ENCODE data around the gene CALM1. TPM values are rescaled to one million over a fixed set of nuclear protein-coding genes. Genes with fewer than 3 reads are reported as not detected.

The CALM1 gene
- total RNA-seq, 1 donor from 2014 or later, result 347 TPM

GRCh38 chr14:90423166-90423565 is 26.3 kb downstream of the CALM1 start:
- Histone ChIP-seq H3K9ac (ENCODE audit: low read length) (no peak overlapping the region), H3K9me3 (ENCODE audit: insufficient read depth, low read depth, low read length) (no peaks in the 10 kb centered on the region), H4K20me1 (ENCODE audit: insufficient read depth, low read length) (no peaks in the 10 kb centered on the region), H3K27me3 (ENCODE audit: insufficient read depth, low read length) (no peaks in the 10 kb centered on the region), H3K4me3 (ENCODE audit: insufficient read depth, low read depth, low read length) (no peak overlapping the region), H3K27ac (ENCODE audit: low read depth, low read length) (no peak overlapping the region), H3K36me3 (ENCODE audit: insufficient read depth, low read length) (no peaks in the 10 kb centered on the region), H3K4me2 (ENCODE audit: low read length) (no peak overlapping the region), H2AFZ (ENCODE audit: low read depth, low read length) (no peak overlapping the region), H3K4me1 (ENCODE audit: insufficient read depth, low read length) (peaks cover 12% of the 10 kb centered on the region), H3K79me2 (ENCODE audit: insufficient read depth, low read length) (no peaks in the 10 kb centered on the region)
- DNase-seq (ENCODE audit: low read depth) (no peak), FAIRE-seq (no peak)
- Mint-ChIP-seq H3K36me3 (ENCODE audit: low read depth, unreplicated experiment) (no peaks in the 10 kb centered on the region), H3K9me3 (ENCODE audit: unreplicated experiment) (no peaks in the 10 kb centered on the region), H3K4me1 (ENCODE audit: low read depth, unreplicated experiment) (peaks cover 3% of the 10 kb centered on the region), H3K27ac (ENCODE audit: unreplicated experiment) (no peak overlapping the region), H3K4me3 (ENCODE audit: unreplicated experiment) (no peak overlapping the region), H3K27me3 (ENCODE audit: low read depth, unreplicated experiment) (peaks cover 9% of the 10 kb centered on the region)
- no peak for TF ChIP-seq EZH2 (IDR thresholded peaks at IDR 0.05; ENCODE audit: insufficient read depth, low read length)
- TF ChIP-seq CTCF (IDR thresholded peaks at IDR 0.05; ENCODE audit: insufficient read depth, low read depth, low read length), result no peak

GRCh38 chr14:90424075-90424474 is 27.2 kb downstream of the CALM1 start:
- FAIRE-seq (no peak), DNase-seq (ENCODE audit: low read depth) (no peak)
- Mint-ChIP-seq H3K27me3 (ENCODE audit: low read depth, unreplicated experiment) (peaks cover 9% of the 10 kb centered on the region), H3K27ac (ENCODE audit: unreplicated experiment) (no peak overlapping the region), H3K4me3 (ENCODE audit: unreplicated experiment) (no peak overlapping the region), H3K36me3 (ENCODE audit: low read depth, unreplicated experiment) (no peaks in the 10 kb centered on the region), H3K4me1 (ENCODE audit: low read depth, unreplicated experiment) (peaks cover 3% of the 10 kb centered on the region), H3K9me3 (ENCODE audit: unreplicated experiment) (no peaks in the 10 kb centered on the region)
- peaks cover 9% of the 10 kb centered on the region for H3K4me1 ChIP-seq (ENCODE audit: insufficient read depth, low read length)
- H3K9me3 ChIP-seq (ENCODE audit: insufficient read depth, low read depth, low read length), result peaks cover under 1% of the 10 kb centered on the region
- TF ChIP-seq CTCF (IDR thresholded peaks at IDR 0.05; ENCODE audit: insufficient read depth, low read depth, low read length) (no peak), EZH2 (IDR thresholded peaks at IDR 0.05; ENCODE audit: insufficient read depth, low read length) (no peak)
- H3K36me3 ChIP-seq (ENCODE audit: insufficient read depth, low read length), result no peaks in the 10 kb centered on the region
- H3K4me2 ChIP-seq (ENCODE audit: low read length), result no peak overlapping the region
- no peak overlapping the region for H3K9ac ChIP-seq (ENCODE audit: low read length)
- no peaks in the 10 kb centered on the region for H3K27me3 ChIP-seq (ENCODE audit: insufficient read depth, low read length)
- no peaks in the 10 kb centered on the region for H4K20me1 ChIP-seq (ENCODE audit: insufficient read depth, low read length)
- H3K79me2 ChIP-seq (ENCODE audit: insufficient read depth, low read length), result no peaks in the 10 kb centered on the region
- no peak overlapping the region for H3K27ac ChIP-seq (ENCODE audit: low read depth, low read length)
- H3K4me3 ChIP-seq (ENCODE audit: insufficient read depth, low read depth, low read length), result no peak overlapping the region
- no peak overlapping the region for H2AFZ ChIP-seq (ENCODE audit: low read depth, low read length)

- H3K27ac ChIP-seq (ENCODE audit: low read depth, low read length), result no peak overlapping the region
- H2AFZ ChIP-seq (ENCODE audit: low read depth, low read length), result no peak overlapping the region
- peaks cover under 1% of the 10 kb centered on the region for H3K27me3 ChIP-seq (ENCODE audit: insufficient read depth, low read length)
- FAIRE-seq, result no peak
- no peaks in the 10 kb centered on the region for H3K79me2 ChIP-seq (ENCODE audit: insufficient read depth, low read length)
- H3K27ac Mint-ChIP-seq (ENCODE audit: unreplicated experiment), result no peak overlapping the region
- no peaks in the 10 kb centered on the region for H3K36me3 Mint-ChIP-seq (ENCODE audit: low read depth, unreplicated experiment)
- no peak overlapping the region for H3K4me3 Mint-ChIP-seq (ENCODE audit: unreplicated experiment)
- no peaks in the 10 kb centered on the region for H3K4me1 Mint-ChIP-seq (ENCODE audit: low read depth, unreplicated experiment)
- H3K4me1 ChIP-seq (ENCODE audit: insufficient read depth, low read length), result peaks cover 1% of the 10 kb centered on the region
- H4K20me1 ChIP-seq (ENCODE audit: insufficient read depth, low read length), result no peaks in the 10 kb centered on the region
- no peak for DNase-seq (ENCODE audit: low read depth)
- H3K4me2 ChIP-seq (ENCODE audit: low read length), result no peak overlapping the region
- no peak overlapping the region for H3K9ac ChIP-seq (ENCODE audit: low read length)
- peaks cover 1% of the 10 kb centered on the region for H3K9me3 Mint-ChIP-seq (ENCODE audit: unreplicated experiment)
- H3K9me3 ChIP-seq (ENCODE audit: insufficient read depth, low read depth, low read length), result peaks cover 3% of the 10 kb centered on the region
- H3K27me3 Mint-ChIP-seq (ENCODE audit: low read depth, unreplicated experiment), result peaks cover 9% of the 10 kb centered on the region
- H3K36me3 ChIP-seq (ENCODE audit: insufficient read depth, low read length), result no peaks in the 10 kb centered on the region
- TF ChIP-seq CTCF (IDR thresholded peaks at IDR 0.05; ENCODE audit: insufficient read depth, low read depth, low read length), result no peak
- TF ChIP-seq EZH2 (IDR thresholded peaks at IDR 0.05; ENCODE audit: insufficient read depth, low read length), result no peak
- no peak overlapping the region for H3K4me3 ChIP-seq (ENCODE audit: insufficient read depth, low read depth, low read length)
These were observed 28.0 kb downstream of the CALM1 start for GRCh38 chr14:90424686-90425372.

Data from astrocyte (in vitro differentiated cells and primary cell).